NB4 (cell line): Measurements from ENCODE around the gene SERPINB12.

ENCODE experiments used
- DNase-seq: peaks from one replicate; pipeline ENCODE4 v3.0.0; 2010; ENCODE audit warnings: low read depth
- H3K4me3 ChIP-seq: one replicate; pipeline ENCODE4 v1.5.1; 2011; ENCODE audit warnings: mild to moderate bottlenecking, low read depth, low read length, moderate library complexity
- CTCF ChIP-seq: IDR thresholded peaks from one replicate; pipeline ENCODE4 v1.5.1; 2012; ENCODE audit warnings: low read depth, low read length
- MAX ChIP-seq: IDR thresholded peaks from 2 replicates; pipeline ENCODE4 v1.6.1; 2011; ENCODE audit warnings: low read depth, low read length
- MYC ChIP-seq: IDR thresholded peaks from 2 replicates; pipeline ENCODE4 v1.6.1; 2011; ENCODE audit warnings: low read depth, low read length
- POLR2A ChIP-seq: IDR thresholded peaks from 2 replicates; pipeline ENCODE4 v1.6.1; 2011; ENCODE audit warnings: mild to moderate bottlenecking; ENCODE audit not compliant: insufficient read length; ENCODE audit errors: extremely low read depth

SERPINB12 gene

GRCh38 chr18:63603772-63604171, 61.6 kb downstream of the SERPINB12 start:
- TF ChIP-seq POLR2A = no peak
- no peak for TF ChIP-seq MYC
- no peak for TF ChIP-seq MAX
- no peak for TF ChIP-seq CTCF
- no peak for DNase-seq
- no peak overlapping the region for H3K4me3 ChIP-seq

GRCh38 chr18:63604791-63605567, 62.8 kb downstream of the SERPINB12 start:
- DNase-seq = no peak
- TF ChIP-seq POLR2A = no peak
- TF ChIP-seq MAX = no peak
- no peak for TF ChIP-seq CTCF
- TF ChIP-seq MYC = no peak
- H3K4me3 ChIP-seq = no peak overlapping the region

GRCh38 chr18:63606526-63606925, 64.4 kb downstream of the SERPINB12 start:
- H3K4me3 ChIP-seq = no peak overlapping the region
- TF ChIP-seq POLR2A (no peak), MYC (no peak)
- DNase-seq = no peak

- no peak for DNase-seq
- H3K4me3 ChIP-seq = no peak overlapping the region
- TF ChIP-seq MAX (no peak), CTCF (no peak), MYC (no peak), POLR2A (no peak)
Observed at GRCh38 chr18:63613420-63613819, 71.3 kb downstream of the SERPINB12 start.

- DNase-seq = no peak
Observed at GRCh38 chr18:63617049-63617914, 75.1 kb downstream of the SERPINB12 start.

More at GRCh38 chr18:63617049-63617914, 75.1 kb downstream of the SERPINB12 start:
- H3K4me3 ChIP-seq = no peak overlapping the region
- no peak for TF ChIP-seq MAX
- no peak for TF ChIP-seq CTCF
- no peak for TF ChIP-seq MYC
- no peak for TF ChIP-seq POLR2A
